ENCODE data around the gene RNMT. TPM values are rescaled to one million over a fixed set of nuclear protein-coding genes. Genes with fewer than 3 reads are reported as not detected.
A peak's percentile ranks its signal among the peaks of the same experiment; 100 is the strongest.

The RNMT gene
- total RNA-seq, 1 experiment from 2014 or later, result 38.4 TPM

DNA sequence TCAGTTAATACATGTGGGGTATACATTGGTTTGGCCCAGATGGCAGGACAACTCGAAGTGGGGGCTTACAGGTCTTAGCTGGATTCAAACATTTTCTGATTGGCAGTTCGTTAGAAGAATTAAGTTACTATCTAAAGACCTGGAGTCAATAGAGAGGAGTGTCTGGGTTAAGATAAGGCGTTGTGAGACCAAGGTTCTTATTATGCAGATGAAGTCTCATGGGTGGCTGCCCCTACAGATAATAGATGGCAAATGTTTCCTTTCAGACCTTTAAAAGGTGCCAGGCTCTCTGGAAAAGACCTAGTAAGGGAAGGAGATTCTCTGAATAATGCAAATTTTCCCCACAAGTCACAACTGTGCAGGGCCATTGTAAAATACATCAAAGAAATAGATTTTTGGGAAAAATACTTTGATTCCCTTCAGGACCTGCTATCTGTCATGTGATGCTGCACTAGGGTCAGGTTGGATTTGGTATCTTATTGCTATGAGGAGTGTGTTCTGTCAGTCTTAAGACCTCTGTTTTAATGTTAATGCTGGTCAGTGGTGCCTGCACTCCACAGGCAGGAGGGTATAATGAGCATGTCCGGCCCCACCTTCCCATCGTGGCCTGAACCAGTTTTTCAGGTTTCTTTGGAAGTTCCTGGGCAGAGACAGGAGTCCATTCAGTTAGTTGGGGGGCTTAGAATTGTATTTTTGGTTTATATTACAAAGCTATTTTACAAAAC is 83.2 kb downstream of the RNMT start:
- ChIA-PET CTCF (interaction anchor here (0.9 to 11.9 kb wide), 4 partner anchors 12 to 606 kb away, joined by 3 to 124 read pairs (median 4); no protein-coding TSS in a partner anchor), POLR2A (no interaction called here)
- H3K4me1 Mint-ChIP-seq (ENCODE audit: insufficient read depth, unreplicated experiment), result peaks cover 6% of the 10 kb centered on the region
- DNase-seq (ENCODE audit: unreplicated experiment), result no peak
- no peak overlapping the region for H3K27ac Mint-ChIP-seq (ENCODE audit: low read depth, unreplicated experiment)
- intact Hi-C loops (cut with micrococcal nuclease), result loop anchor here (5.0 kb wide), 2 partner anchors 252 to 278 kb away; no protein-coding TSS in a partner anchor
- TF ChIP-seq, protein P1, sequence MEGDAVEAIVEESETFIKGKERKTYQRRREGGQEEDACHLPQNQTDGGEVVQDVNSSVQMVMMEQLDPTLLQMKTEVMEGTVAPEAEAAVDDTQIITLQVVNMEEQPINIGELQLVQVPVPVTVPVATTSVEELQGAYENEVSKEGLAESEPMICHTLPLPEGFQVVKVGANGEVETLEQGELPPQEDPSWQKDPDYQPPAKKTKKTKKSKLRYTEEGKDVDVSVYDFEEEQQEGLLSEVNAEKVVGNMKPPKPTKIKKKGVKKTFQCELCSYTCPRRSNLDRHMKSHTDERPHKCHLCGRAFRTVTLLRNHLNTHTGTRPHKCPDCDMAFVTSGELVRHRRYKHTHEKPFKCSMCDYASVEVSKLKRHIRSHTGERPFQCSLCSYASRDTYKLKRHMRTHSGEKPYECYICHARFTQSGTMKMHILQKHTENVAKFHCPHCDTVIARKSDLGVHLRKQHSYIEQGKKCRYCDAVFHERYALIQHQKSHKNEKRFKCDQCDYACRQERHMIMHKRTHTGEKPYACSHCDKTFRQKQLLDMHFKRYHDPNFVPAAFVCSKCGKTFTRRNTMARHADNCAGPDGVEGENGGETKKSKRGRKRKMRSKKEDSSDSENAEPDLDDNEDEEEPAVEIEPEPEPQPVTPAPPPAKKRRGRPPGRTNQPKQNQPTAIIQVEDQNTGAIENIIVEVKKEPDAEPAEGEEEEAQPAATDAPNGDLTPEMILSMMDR (IDR thresholded peaks at IDR 0.05; ENCODE audit: unreplicated experiment), result no peak
- H3K27me3 Mint-ChIP-seq (ENCODE audit: insufficient read depth, unreplicated experiment), result no peaks in the 10 kb centered on the region
- BruUV-seq (replicated peaks), result no TSS peak
- no peak overlapping the region for H3K4me3 Mint-ChIP-seq (ENCODE audit: unreplicated experiment)
- H3K9me3 Mint-ChIP-seq (ENCODE audit: unreplicated experiment), result no peaks in the 10 kb centered on the region
- H3K36me3 Mint-ChIP-seq (ENCODE audit: insufficient read depth, unreplicated experiment), result no peaks in the 10 kb centered on the region

DNA sequence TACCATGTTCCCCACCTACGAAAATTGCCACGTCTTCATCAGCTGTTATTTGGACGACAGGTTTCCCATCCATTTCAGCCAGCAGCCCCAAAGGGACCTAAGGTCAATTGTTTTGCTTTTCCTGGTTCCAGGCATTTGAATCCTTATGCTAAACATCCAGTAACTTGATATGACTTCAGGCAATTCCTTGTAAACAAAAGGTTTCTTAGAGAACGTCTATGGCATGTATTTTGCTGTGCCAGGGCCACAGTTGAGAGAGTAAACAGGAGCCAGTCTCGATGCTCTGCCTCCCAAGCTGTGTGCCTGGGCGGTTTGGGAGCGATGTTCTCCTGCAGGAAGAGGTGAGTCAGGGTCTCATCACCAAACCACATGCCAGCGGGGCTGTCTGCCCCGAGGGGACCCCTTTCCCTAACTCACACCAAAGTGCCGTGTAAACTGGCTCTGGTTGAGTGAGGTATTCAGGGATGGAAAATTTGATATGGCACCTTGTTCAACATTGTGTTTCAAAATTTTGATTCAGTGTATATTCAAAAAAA is 84.5 kb downstream of the RNMT start:
- CTCF ChIA-PET, result interaction anchor here (0.6 to 11.9 kb wide), 8 partner anchors 8 to 1038 kb away, joined by 3 to 124 read pairs (median 16); partner anchors contain the start of gene MC5R
- Mint-ChIP-seq H3K4me1 (ENCODE audit: insufficient read depth, unreplicated experiment) (peaks cover 6% of the 10 kb centered on the region), H3K27me3 (ENCODE audit: insufficient read depth, unreplicated experiment) (no peaks in the 10 kb centered on the region), H3K36me3 (ENCODE audit: insufficient read depth, unreplicated experiment) (no peaks in the 10 kb centered on the region), H3K4me3 (ENCODE audit: unreplicated experiment) (no peak overlapping the region), H3K9me3 (ENCODE audit: unreplicated experiment) (no peaks in the 10 kb centered on the region), H3K27ac (ENCODE audit: low read depth, unreplicated experiment) (no peak overlapping the region)
- TF ChIP-seq, protein P1 (IDR thresholded peaks at IDR 0.05; ENCODE audit: unreplicated experiment), result no peak
- intact Hi-C loops (cut with micrococcal nuclease), result loop anchor here (5.0 kb wide), 2 partner anchors 254 to 276 kb away; no protein-coding TSS in a partner anchor
- BruUV-seq (replicated peaks), result no TSS peak
- POLR2A ChIA-PET, result no interaction called here
- DNase-seq (ENCODE audit: unreplicated experiment), result no peak

DNA sequence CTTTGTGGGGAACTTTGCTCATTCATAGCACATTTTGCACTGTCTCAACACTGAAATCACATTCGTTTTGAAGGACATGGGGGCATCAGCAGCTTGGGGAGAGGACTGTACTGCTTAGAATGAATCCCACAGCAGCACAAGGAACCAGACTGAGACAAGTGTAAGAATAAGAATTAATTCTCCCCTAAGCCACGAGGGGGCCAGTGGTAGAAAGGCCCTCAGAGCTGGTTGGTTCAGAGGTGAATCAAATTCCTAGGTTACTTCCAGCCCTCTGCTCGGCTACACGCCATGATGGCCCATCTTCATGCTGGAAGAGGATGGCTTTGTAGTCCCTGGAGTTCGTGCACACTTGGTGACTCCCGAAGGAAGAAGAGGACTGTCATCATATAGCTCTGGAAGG is 85.5 kb downstream of the RNMT start:
- Mint-ChIP-seq H3K4me3 (ENCODE audit: unreplicated experiment) (no peak overlapping the region), H3K36me3 (ENCODE audit: insufficient read depth, unreplicated experiment) (no peaks in the 10 kb centered on the region), H3K27me3 (ENCODE audit: insufficient read depth, unreplicated experiment) (no peaks in the 10 kb centered on the region), H3K4me1 (ENCODE audit: insufficient read depth, unreplicated experiment) (peaks cover 6% of the 10 kb centered on the region), H3K9me3 (ENCODE audit: unreplicated experiment) (no peaks in the 10 kb centered on the region), H3K27ac (ENCODE audit: low read depth, unreplicated experiment) (no peak overlapping the region)
- TF ChIP-seq, protein P1 (IDR thresholded peaks at IDR 0.05; ENCODE audit: unreplicated experiment), result peak; percentile 28
- ChIA-PET CTCF (interaction anchor here (0.5 to 11.9 kb wide), 21 partner anchors 9 to 596 kb away, joined by 3 to 124 read pairs (median 5); partner anchors contain the start of gene MC5R), POLR2A (interaction anchor here (0.8 kb wide), 1 partner anchor 42 kb away, joined by 3 read pairs; no protein-coding TSS in a partner anchor)
- intact Hi-C loops (cut with micrococcal nuclease), result loop anchor here (5.0 kb wide), 2 partner anchors 255 to 275 kb away; no protein-coding TSS in a partner anchor
- BruUV-seq (replicated peaks), result no TSS peak
- peak; percentile 24 for DNase-seq (ENCODE audit: unreplicated experiment)

DNA sequence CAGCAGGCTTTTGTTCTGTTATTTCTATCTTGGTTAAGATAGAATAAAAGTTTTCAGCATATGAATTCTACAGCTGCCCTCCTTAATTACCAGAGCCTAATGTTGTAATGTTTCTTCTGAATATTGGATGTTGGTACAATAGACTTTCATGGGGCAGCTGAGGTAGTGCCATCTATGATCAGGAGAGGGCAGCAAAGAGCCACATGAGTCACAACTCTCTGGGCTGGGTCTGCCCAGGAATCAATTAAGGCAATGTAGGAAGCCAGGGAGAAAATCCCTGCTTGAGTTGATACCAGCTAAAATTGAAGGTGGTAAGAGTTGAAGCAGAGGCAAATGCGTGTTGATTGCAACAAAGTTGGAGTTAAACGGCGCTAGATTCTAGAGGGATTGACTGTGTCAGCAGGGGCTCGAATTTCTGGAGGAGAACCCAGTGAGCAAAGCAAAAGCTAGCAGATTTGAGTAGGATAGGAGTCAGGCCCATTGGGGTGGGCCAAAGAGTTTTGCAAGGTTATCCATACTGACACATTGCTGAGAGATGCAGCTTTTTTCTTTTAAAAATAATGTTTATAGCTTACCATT is 86.9 kb downstream of the RNMT start:
- TF ChIP-seq, protein P1 (IDR thresholded peaks at IDR 0.05; ENCODE audit: unreplicated experiment), result peak; percentile 85
- no peaks in the 10 kb centered on the region for H3K27me3 Mint-ChIP-seq (ENCODE audit: insufficient read depth, unreplicated experiment)
- H3K4me3 Mint-ChIP-seq (ENCODE audit: unreplicated experiment), result no peak overlapping the region

More for the DNA sequence above, 86.9 kb downstream of the RNMT start:
- CTCF ChIA-PET, result interaction anchor here (0.6 to 11.9 kb wide), 37 partner anchors 9 to 731 kb away, joined by 3 to 124 read pairs (median 4); partner anchors contain the start of gene MC5R
- no peaks in the 10 kb centered on the region for H3K9me3 Mint-ChIP-seq (ENCODE audit: unreplicated experiment)
- peak; percentile 74 for DNase-seq (ENCODE audit: unreplicated experiment)
- H3K27ac Mint-ChIP-seq (ENCODE audit: low read depth, unreplicated experiment), result no peak overlapping the region
- intact Hi-C loops (cut with micrococcal nuclease), result loop anchor here (5.0 kb wide), 2 partner anchors 256 to 274 kb away; no protein-coding TSS in a partner anchor
- no TSS peak for BruUV-seq (replicated peaks)
- peaks cover 6% of the 10 kb centered on the region for H3K4me1 Mint-ChIP-seq (ENCODE audit: insufficient read depth, unreplicated experiment)
- H3K36me3 Mint-ChIP-seq (ENCODE audit: insufficient read depth, unreplicated experiment), result no peaks in the 10 kb centered on the region
- POLR2A ChIA-PET, result no interaction called here

Data from MCF 10A (cell line).